BE2C (cell line): Measurements from ENCODE around the gene GPR37L1.

Source experiments
- DNase-seq: peaks from one replicate; pipeline ENCODE4 v3.0.0-alpha.2; 2020
- H3K27me3 ChIP-seq: fragments of 250-450 bp; sonication (Bioruptor Pico); 2 replicates; pipeline ENCODE4 v1.5.1; 2020; ENCODE audit warnings: mild to moderate bottlenecking
- H3K36me3 ChIP-seq: fragments of 250-450 bp; sonication (Bioruptor Pico); 2 replicates; pipeline ENCODE4 v1.5.1; 2020; ENCODE audit warnings: mild to moderate bottlenecking
- H3K4me1 ChIP-seq: fragments of 250-450 bp; sonication (Bioruptor Pico); 2 replicates; pipeline ENCODE4 v1.5.1; 2020
- H3K4me3 ChIP-seq: 2 replicates; pipeline ENCODE4 v1.5.1; 2011; ENCODE audit warnings: low read depth, low read length
- H3K9me3 ChIP-seq: fragments of 250-450 bp; sonication (Bioruptor Pico); 2 replicates; pipeline ENCODE4 v1.5.1; 2020
- TF ChIP-seq, protein P1 (sequence below): IDR thresholded peaks from 2 replicates; pipeline ENCODE4 v1.5.1; 2012; ENCODE audit warnings: mild to moderate bottlenecking, low read depth, low read length

GPR37L1 gene

DNA sequence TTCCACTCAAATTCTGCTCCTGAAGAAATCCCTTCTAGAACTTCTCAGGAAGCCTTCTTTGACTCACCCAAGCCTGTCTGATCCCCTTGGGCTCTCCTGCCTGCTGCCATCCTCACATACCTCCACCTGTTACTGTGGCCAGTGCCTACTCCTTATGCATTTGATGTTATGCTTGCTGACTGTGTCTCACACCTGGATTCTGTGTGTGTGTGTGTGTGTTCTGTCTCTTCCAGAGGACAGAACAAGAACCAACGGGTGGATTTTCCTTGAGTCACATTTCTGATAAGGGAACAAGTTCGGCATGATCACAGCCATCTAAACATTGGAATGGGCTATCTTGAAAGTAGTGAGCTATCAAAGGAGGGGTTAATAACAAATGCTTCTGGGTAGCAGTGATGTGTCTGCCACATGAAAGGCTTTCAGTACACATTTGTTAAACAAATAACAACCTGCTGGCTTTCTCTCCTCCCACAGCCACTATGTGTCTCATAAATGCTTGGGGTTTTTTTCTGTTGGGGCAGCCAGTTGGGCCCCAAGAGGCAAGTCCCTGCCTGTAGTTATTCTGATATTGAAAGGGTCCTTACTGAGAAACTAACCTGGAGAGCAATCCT lies 8.9 kb upstream of the GPR37L1 start:
- Histone ChIP-seq H3K36me3 (no peaks in the 10 kb centered on the region), H3K9me3 (no peaks in the 10 kb centered on the region), H3K27me3 (no peaks in the 10 kb centered on the region), H3K4me1 (no peaks in the 10 kb centered on the region), H3K4me3 (no peak overlapping the region)
- no peak for DNase-seq
- TF ChIP-seq, protein P1, sequence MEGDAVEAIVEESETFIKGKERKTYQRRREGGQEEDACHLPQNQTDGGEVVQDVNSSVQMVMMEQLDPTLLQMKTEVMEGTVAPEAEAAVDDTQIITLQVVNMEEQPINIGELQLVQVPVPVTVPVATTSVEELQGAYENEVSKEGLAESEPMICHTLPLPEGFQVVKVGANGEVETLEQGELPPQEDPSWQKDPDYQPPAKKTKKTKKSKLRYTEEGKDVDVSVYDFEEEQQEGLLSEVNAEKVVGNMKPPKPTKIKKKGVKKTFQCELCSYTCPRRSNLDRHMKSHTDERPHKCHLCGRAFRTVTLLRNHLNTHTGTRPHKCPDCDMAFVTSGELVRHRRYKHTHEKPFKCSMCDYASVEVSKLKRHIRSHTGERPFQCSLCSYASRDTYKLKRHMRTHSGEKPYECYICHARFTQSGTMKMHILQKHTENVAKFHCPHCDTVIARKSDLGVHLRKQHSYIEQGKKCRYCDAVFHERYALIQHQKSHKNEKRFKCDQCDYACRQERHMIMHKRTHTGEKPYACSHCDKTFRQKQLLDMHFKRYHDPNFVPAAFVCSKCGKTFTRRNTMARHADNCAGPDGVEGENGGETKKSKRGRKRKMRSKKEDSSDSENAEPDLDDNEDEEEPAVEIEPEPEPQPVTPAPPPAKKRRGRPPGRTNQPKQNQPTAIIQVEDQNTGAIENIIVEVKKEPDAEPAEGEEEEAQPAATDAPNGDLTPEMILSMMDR: no peak

DNA sequence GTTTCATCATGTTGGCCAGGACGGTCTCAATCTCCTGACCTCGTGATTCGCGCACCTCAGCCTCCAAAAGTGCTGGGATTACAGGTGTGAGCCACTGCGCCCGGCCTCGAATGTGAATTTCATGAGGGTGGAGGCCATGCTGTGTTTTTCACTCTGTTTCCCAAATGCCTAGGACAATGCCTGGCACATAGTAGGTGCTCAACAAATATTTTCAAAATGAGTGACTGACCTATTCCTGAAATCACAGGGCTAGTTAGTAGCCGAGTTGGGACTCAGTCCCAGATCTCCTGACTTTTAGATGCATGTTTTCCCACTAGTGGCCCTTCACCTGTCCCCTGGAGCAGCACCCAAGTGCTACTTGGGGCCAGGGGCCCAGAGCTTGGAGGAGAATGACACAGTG lies 6.4 kb upstream of the GPR37L1 start:
- Histone ChIP-seq H3K4me3 (no peak overlapping the region), H3K36me3 (no peaks in the 10 kb centered on the region), H3K4me1 (no peaks in the 10 kb centered on the region), H3K9me3 (no peaks in the 10 kb centered on the region), H3K27me3 (no peaks in the 10 kb centered on the region)
- TF ChIP-seq, protein P1: no peak
- no peak for DNase-seq

DNA sequence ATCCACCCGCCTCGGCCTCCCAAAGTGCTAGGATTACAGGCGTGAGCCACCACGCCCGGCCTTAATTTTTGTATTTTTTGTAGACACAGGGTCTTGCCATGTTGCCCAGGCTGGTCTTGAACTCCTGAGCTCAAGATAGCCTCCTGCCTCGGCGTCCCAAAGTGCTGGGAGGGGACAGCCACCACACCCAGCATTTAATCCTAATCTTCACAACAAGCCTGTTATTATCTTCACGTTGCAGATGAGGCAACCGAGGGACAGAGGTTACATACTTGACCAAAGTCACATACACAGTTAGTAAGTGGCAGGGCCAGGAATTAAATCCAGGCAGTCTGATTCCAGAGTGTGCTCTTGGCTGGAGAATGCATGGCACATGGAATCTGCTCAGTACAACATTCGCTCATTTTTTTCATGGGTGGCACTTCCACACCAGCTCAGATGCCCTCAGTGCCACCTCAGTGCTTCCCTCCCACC lies 4.8 kb upstream of the GPR37L1 start:
- DNase-seq: no peak
- no peaks in the 10 kb centered on the region for H3K27me3 ChIP-seq
- TF ChIP-seq, protein P1: no peak
- H3K36me3 ChIP-seq: no peaks in the 10 kb centered on the region
- H3K9me3 ChIP-seq: no peaks in the 10 kb centered on the region
- H3K4me1 ChIP-seq: no peaks in the 10 kb centered on the region; the same call in 1 of the 2 replicates
- no peak overlapping the region for H3K4me3 ChIP-seq

GRCh38 chr1:202121006-202121405 lies 1.7 kb upstream of the GPR37L1 start:
- H3K4me3 ChIP-seq: no peak overlapping the region
- no peaks in the 10 kb centered on the region; the same call in 1 of the 2 replicates for H3K4me1 ChIP-seq
- no peak for DNase-seq
- H3K9me3 ChIP-seq: no peaks in the 10 kb centered on the region
- H3K27me3 ChIP-seq: no peaks in the 10 kb centered on the region
- TF ChIP-seq, protein P1: no peak
- H3K36me3 ChIP-seq: no peaks in the 10 kb centered on the region

DNA sequence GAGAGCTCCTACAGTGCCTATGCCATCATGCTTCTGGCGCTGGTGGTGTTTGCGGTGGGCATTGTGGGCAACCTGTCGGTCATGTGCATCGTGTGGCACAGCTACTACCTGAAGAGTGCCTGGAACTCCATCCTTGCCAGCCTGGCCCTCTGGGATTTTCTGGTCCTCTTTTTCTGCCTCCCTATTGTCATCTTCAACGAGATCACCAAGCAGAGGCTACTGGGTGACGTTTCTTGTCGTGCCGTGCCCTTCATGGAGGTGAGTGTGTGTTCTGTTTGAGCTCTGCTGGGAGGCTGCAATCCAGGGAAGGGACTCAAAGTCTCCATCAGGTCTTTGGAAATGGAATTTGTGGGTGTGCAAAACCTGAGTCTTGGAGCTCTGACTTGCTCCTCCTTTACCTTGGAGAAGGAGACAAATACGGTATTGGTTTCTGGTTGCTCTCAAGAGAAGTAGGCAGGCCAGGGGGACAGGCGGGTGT lies 658 bp downstream of the GPR37L1 start:
- Histone ChIP-seq H3K9me3 (no peaks in the 10 kb centered on the region), H3K4me3 (no peak overlapping the region), H3K36me3 (no peaks in the 10 kb centered on the region), H3K27me3 (no peaks in the 10 kb centered on the region), H3K4me1 (no peaks in the 10 kb centered on the region; the same call in 1 of the 2 replicates)
- TF ChIP-seq, protein P1: no peak
- DNase-seq: no peak

DNA sequence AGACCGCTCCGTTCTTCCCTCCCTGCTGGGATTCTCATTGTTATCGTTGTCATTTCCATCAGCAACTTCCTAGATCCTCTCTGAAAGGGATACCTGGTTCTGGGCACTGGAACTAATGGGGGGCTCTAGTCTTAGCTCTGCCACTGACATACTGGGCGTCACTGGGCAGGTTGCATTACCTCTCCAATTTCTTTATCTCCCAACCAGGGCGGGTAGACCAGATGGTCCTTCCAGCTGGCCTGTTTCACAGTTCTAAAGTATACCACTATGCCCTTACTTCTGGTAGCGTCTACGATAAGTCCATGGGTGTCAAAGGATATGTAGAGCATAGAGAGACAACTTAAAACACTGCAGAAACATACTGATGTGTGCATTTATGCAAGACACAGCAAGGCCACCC lies 1.4 kb downstream of the GPR37L1 start:
- H3K9me3 ChIP-seq: no peaks in the 10 kb centered on the region
- DNase-seq: no peak
- H3K4me3 ChIP-seq: no peak overlapping the region
- H3K4me1 ChIP-seq: no peaks in the 10 kb centered on the region; the same call in 1 of the 2 replicates
- H3K27me3 ChIP-seq: no peaks in the 10 kb centered on the region
- TF ChIP-seq, protein P1: no peak
- H3K36me3 ChIP-seq: no peaks in the 10 kb centered on the region
